ENCODE data around the gene CAD.

DNA sequence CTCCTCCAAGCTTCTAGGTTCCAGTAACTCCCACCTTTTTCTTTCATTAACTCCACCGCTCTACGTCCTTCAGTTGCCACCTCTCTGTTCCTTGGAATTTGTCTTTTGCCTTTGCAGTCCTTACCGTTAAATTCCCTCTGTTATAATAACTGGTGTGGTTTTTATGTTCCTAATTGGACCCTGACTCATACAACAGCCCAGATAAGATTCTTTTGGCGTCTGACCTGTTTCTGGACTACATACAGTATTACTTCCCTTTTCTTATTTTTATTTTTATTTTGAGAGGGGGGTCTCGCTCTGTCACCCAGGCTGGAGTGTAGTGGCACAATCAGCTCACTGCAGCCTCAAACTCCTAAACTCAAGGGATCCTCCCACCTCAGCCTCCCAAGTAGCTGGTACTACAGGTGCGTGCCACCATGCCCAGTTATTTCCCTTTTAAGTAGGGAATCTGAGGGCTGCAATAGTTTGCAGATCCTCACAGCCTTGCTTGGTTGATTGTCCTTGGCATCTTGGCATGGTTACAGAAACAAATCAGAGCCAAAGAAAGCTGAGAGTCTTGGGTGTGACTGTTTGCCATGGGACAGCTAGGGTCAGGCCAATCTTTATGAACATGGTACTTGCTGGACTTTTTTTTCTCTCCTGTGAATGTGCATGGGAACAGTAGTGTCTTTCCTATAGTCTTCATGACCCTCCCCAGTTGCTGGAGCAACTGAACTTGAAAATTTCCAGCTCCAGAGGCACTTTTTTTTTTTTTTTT lies 46.4 kb upstream of the CAD start:
- TF ChIP-seq POLR2AphosphoS5 (IDR thresholded peaks at IDR 0.05; ENCODE audit: borderline replicate concordance, low read depth, low read length) (no peak), EZH2 (IDR thresholded peaks at IDR 0.05) (no peak), FOXP2 (optimal IDR thresholded peaks at IDR 0.05; ENCODE audit: control extremely low read depth, extremely low read length, insufficient read depth) (no peak)
